Activated gamma-delta T cell treated with Interleukin-2 at 50 U/mL for 16 hours (primary cell): Measurements from ENCODE around the gene SPSB3.

Experiments used
- DNase-seq: peaks from one replicate; pipeline ENCODE4 v3.0.0-alpha.2; 2020

SPSB3 gene

GRCh38 chr16:1788095-1788707 lies 5.8 kb upstream of the SPSB3 start:
- DNase-seq, result peak; percentile 3

DNA sequence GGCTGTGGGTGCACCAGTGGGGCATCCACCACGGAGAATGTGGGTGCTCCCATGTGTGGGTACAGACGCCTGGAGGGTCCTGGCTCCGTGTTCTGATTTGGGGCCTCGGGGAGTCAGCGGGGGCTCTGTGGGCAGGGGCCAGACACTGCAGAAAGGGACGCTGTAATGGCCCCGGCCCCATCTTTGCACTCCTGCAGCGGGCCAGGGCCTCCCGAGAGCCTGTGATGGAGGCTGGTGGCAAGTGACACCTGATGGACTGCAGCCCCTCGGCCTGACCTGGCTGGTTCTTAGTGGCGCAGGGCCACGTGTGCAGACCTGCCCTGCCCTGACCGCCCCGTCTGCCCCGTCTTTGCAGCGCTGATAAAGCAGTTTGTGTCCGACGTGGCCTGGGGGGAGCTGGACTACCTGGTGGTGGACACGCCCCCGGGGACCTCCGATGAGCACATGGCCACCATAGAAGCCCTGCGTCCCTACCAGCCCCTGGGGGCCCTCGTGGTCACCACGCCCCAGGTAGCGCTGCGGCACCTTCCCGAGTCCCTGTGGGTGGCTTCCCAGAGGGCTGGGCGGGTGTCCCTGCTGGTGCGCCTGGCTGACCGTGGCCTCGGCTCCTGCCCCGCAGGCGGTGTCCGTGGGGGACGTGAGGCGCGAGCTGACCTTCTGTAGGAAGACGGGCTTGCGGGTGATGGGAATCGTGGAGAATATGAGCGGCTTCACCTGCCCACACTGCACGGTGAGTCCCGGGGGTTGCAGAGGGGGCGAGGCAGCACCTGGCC lies 5.1 kb upstream of the SPSB3 start:
- peak; percentile 3 for DNase-seq

DNA sequence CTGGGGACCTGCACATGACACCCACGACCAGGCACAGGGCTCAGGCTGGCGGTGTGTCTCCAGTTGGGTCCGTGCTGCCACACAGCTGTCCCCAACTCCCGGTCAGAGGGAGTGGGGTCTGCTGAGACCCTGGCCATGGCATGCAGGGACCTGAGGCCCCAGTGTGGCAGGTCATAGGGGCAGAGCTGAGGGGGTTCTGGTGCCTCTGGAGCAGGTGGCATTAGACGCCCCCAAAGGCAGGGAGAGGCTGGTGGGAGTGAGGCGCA lies 4.6 kb upstream of the SPSB3 start:
- no peak for DNase-seq

DNA sequence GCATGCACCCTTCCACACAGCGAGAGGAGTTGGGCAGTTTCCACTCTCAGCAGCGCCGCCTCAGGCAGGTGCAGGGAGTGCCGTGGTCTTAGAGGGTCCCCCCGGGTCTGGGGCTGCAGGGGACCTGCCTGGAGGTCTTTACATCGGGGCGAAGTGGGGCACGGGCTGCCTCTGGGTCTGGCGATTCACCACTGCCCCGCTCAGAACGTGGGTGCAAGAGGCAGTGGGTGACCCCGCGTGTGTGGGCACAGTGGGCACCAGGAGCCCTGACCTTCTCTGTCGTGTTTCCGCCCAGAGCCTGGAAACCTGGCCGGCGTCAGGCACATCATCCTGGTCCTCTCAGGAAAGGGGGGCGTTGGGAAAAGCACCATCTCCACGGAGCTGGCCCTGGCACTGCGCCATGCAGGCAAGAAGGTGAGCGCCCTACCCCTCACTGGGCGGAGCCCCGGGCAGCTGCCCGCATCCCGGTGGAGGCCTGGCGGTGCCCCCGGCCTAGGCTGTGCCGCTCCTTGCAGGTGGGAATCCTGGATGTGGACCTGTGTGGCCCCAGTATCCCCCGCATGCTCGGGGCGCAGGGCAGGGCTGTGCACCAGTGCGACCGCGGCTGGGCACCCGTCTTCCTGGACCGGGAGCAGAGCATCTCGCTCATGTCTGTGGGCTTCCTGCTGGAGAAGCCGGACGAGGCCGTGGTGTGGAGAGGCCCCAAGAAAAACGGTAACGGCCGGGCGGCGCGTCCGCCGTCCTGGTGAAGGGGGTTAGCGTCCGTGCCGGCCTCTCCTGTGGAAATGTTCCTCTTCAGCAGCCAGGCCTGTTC lies 4.1 kb upstream of the SPSB3 start:
- DNase-seq, result peak; percentile 3

GRCh38 chr16:1785846-1786170 lies 3.4 kb upstream of the SPSB3 start:
- DNase-seq, result peak; percentile 2

GRCh38 chr16:1784977-1785845 lies 2.8 kb upstream of the SPSB3 start:
- no peak for DNase-seq

DNA sequence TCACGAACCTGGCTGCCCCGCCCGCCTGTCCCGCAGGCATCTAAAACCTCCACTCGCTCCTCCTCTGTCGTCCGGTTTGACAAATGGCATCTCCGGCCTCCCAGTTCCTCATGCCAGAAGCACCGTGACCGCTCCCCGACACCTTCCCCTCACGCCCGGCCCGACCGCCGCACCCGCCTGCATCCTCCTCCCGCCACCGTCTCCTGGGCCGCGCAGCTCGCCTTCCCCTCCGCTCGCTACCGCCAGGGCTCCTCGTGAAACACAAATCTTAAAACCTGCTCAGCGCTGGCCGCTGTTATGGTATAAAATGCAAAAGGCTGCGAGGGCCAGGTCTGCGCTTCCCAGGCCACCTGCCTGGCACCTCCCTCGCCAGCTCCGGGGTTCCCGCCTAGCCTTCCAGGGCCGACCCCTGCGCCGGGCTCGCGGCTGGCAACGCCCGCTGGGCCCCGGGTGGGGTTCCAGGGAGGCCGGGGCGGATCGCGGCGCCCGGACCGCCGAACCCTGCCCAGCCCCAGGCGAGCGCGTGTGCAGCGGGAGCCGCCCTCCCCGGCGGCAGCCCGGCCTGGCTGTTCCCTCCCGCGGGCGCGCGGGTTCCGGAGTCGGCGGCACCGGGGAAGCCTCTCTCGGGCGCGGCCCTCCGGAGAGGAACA lies 488 bp downstream of the SPSB3 start:
- DNase-seq, result peak; percentile 22

DNA sequence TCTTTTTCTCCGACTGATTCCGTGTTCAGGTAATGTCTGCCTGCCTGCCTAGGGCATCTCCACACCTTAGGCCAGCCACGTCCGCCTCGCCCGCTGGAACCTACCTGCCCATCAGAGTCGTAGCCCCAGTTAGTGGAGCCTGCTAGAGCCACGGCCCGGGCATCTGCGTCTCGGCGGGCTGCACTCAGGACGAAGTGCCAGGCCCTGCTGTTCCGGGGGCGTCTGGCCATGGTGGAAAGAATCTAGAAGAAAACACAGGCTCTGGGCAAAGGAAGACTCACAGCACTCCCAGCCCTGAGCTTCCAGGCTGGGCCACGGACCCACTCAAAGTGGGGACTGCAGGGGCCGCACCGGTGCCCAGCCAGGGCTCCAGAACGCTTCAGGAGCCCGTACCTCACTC lies 1.1 kb downstream of the SPSB3 start:
- DNase-seq, result no peak

DNA sequence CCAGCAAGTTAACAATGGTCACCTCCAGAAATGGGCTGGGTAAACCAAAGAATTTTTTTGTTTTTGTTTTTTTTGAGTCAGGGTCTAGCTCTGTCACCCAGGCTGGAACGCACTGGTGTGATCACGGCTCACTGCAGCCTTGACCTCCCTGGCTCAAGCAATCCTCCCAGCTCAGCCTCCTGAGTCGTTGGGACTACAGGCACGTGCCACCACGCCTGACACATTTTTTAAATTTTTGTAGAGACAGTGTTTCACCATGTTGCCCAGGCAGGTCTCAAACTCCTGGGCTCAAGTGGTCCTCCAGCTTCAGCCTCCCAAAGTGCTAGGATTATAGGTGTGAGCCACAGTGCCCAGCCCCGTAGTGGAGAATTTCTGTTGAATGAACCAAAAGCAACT lies 1.7 kb downstream of the SPSB3 start:
- no peak for DNase-seq

DNA sequence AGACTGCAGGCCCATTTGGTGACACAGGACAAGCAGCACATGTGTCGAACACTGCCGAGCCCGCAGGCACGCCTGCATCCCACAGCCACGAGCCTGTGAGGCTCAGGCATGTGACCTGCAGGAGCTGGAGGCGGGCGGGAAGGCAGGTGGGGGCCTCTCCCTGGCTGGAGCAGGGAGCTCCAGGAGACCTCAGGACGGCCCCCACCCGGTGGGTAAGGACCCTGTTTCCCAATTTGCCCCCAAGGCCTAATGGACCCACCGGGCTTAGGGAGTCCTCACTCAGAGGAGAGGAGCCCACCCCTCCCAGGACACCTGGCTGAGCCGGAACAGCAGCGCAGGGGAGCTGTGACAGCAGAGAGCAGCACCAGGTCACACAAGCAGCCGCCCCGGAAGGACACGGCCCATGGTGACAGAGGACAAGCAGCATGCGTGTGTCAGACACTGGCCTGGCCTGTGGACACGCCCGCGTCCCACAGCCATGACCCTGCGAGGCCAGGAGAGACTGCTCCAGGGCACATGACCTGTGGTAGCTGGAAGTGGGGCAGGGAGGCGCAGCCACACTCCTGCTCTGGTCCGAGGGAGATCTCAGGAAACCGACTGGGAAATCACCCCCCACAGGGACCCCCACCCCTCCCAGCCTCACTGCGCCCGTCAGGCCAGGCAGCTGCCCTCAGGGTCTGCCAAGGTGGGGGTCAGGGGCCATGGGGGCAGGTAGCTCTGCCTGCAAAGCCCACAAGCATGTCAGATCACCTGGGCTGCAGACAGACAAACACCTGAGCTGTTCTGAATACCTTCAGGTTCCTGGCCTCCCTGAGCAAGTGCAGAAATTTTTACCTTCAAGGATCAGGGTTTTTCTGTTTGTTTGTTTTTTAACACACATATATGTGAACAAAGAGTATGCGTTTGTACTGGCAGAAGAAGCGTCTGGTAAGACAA lies 2.4 kb downstream of the SPSB3 start:
- DNase-seq, result no peak

DNA sequence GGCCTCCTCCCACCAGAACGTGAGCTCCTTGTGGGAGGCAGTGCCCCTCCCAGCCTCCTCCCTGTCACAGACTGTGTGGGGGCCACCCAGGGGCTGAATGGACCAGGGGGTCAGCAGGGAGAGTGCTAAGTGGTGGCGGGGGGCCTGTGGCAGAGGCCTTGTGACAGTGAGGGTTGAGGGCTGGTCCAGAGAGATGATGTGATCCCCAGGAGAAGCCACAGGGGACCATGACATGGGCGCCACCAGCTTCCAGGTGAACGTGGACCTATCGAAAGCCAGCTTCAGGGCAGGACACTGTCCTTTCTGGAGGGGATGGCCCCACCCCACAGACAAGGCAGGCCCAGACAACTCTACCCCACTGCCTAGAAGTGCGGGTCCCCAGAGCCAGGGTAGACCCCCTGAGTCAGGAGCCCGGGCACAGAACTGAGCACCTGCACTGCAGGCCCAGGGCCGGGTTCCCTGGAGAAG lies 3.1 kb downstream of the SPSB3 start:
- DNase-seq, result no peak

GRCh38 chr16:1778200-1779179 lies 3.9 kb downstream of the SPSB3 start:
- no peak for DNase-seq

GRCh38 chr16:1777375-1778199 lies 4.8 kb downstream of the SPSB3 start:
- no peak for DNase-seq

GRCh38 chr16:1776991-1777374 lies 5.4 kb downstream of the SPSB3 start:
- no peak for DNase-seq

DNA sequence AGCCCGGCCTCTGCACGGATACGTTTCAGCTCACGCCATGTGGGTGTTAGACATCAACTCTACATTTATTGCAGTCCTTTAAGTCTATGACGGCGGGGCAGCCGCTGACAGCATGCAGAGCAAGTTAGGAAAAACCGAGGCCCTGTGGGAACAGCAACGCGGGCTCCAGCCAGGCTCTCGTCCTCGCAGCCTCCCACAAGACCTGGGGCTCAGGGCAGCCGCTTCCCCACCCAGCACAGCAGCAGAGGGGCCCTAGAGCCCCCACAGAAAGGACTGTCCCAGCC lies 5.8 kb downstream of the SPSB3 start:
- DNase-seq, result no peak

DNA sequence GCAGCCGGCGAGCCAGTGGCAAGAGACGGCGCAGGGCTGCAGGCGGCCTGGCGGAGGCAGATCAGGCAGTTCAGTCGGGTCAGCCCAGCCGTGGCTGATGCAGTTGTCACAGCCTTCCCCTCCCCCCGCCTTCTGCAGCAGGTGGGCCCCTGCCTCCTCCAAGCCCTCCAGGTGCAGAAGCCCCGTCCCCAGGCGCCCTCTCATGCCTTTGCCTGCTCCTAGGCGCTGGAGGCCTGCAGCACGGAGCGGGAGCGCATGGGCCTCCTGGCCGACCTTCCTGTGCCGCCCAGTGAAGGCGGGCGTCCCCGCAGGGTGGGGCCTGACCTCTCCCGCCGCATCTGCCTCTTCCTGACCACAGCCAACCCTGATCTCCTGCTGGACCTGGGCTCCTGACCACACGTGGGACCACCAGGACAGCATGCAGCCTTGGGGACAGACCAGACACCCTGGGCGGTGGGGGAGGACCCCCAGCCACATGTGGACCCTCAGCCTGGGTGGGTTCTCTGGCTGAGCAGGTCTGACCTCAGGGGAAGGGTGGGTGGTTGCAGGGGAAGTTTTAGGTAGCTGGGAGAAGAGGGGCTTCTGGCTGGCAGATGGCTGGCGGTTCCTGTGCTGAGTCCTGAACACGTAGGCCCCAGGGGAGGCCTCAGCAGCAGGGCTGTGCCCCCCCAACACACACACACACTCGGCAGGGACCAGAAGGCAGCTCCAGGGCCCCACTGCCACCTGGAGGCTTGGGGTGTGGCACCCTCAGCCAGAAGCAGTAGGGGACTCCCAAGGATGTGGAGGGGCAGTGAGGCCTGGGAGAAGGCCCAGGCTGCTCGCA lies 6.3 kb downstream of the SPSB3 start:
- no peak for DNase-seq

DNA sequence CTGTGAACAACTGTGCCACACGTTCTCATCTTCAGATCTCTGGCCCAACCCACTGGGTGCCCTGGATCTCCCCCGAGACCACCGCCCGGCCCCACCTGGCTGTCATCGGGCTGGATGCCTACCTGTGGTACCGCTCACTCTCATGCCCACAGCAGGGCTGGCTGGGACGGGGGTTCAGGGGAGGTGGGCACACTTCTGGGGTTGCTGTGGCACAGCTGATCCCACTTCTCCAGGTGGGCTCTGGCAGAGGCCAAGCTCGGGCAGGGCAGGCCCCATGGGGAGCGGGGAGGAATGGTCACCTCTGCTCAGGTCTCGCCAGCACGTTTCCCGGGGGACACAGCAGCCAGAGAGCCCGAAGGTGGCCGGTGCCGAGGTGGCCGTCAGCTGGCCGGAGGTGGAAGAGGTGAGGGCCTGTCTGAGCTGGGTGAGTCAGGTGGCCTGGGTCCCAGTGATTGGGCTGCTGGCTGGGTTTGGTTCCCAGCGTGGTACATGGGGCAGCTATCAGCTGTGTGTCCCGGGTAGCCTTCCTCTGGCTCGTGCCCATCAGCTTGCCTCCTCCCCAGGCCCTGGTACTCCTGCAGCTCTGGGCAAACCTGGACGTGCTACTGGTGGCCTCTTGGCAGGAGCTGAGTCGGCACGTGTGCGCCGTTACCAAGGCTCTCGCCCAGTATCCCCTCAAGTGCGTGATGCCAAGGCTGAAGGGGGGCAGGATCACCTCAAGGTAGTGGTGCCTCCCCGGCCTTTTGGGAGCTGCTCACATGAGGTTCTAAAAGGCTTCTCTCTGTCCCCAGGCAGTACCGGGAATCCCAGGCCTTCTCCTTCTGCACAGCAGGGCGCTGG lies 7.1 kb downstream of the SPSB3 start:
- DNase-seq, result no peak

- DNase-seq, result no peak
Measured at GRCh38 chr16:1774448-1774780, 8.0 kb downstream of the SPSB3 start.
